Gastrocnemius medialis (tissue), 4 donors: Measurements from ENCODE around the gene RBMS3.

ENCODE experiments used
- CTCF ChIP-seq, 5 experiments: fragments of 450-650 bp in 3 of 5; fragments of 200-600 bp in 2 of 5; sonication (generic) in 2 of 5; IDR thresholded peaks in 4 of 5; conservative IDR thresholded peaks in 1 of 5; 1 replicate in 4 of 5; 2 replicates in 1 of 5; pipeline ENCODE4 v1.5.1; 2016 to 2019; ENCODE audit warnings: antibody characterized with exemption in 5 of 5, mild to moderate bottlenecking in 3 of 5, moderate library complexity in 3 of 5
- POLR2A ChIP-seq, 2 donors: fragments of 450-650 bp; IDR thresholded peaks; one replicate each; pipeline ENCODE4 v1.6.1; 2017; ENCODE audit warnings: antibody characterized with exemption in 2 of 2, mild to moderate bottlenecking in 2 of 2, moderate library complexity in 2 of 2

- TF ChIP-seq CTCF (IDR thresholded peaks at IDR 0.05 in 4 of 5, conservative IDR thresholded peaks at IDR 0.05 in 1 of 5) (no peak), POLR2A (IDR thresholded peaks at IDR 0.05) (no peak)
Observed at GRCh38 chr3:29337565-29337964, 56.7 kb downstream of the RBMS3 start.
